H9 (cell line): Measurements from ENCODE around the gene GLS. TPM values are rescaled to one million over a fixed set of nuclear protein-coding genes. Genes with fewer than 3 reads are reported as not detected.
A peak's percentile ranks its signal among the peaks of the same experiment; 100 is the strongest.

Experiments
- DNase-seq: peaks from one replicate; pipeline ENCODE4 v3.0.0-alpha.2; 2017
- H2AFZ ChIP-seq: one replicate; pipeline ENCODE4 v1.6.1; 2013; ENCODE audit warnings: mild to moderate bottlenecking, low read length, control low read depth, moderate library complexity
- H2AK5ac ChIP-seq: 2 replicates; pipeline ENCODE4 v1.6.1; 2013; ENCODE audit warnings: low read length, control low read depth, mixed read lengths; ENCODE audit not compliant: insufficient read length
- H2BK120ac ChIP-seq: one replicate; pipeline ENCODE4 v1.6.1; 2013; ENCODE audit warnings: low read depth, mild to moderate bottlenecking, low read length, control low read depth, inconsistent platforms; ENCODE audit not compliant: poor library complexity, severe bottlenecking
- H2BK12ac ChIP-seq: 2 replicates; pipeline ENCODE4 v1.6.1; 2013; ENCODE audit warnings: low read length, control low read depth, mixed read lengths, low read depth; ENCODE audit not compliant: insufficient read length
- H2BK15ac ChIP-seq: 2 replicates; pipeline ENCODE4 v1.6.1; 2013; ENCODE audit warnings: low read depth, low read length, control low read depth
- H2BK20ac ChIP-seq: one replicate; pipeline ENCODE4 v1.6.1; 2013; ENCODE audit warnings: low read depth, mild to moderate bottlenecking, low read length, control low read depth, inconsistent platforms; ENCODE audit not compliant: poor library complexity, severe bottlenecking
- H2BK5ac ChIP-seq: 2 replicates; pipeline ENCODE4 v1.6.1; 2013; ENCODE audit warnings: low read length, control low read depth, mixed read lengths; ENCODE audit not compliant: insufficient read length
- H3K14ac ChIP-seq: 2 replicates; pipeline ENCODE4 v1.6.1; 2013; ENCODE audit warnings: low read length, control low read depth; ENCODE audit not compliant: insufficient read depth
- H3K18ac ChIP-seq: 2 replicates; pipeline ENCODE4 v1.6.1; 2013; ENCODE audit warnings: low read depth, mild to moderate bottlenecking, mixed read lengths, low read length, control low read depth; ENCODE audit not compliant: insufficient read length
- H3K23ac ChIP-seq: 2 replicates; pipeline ENCODE4 v1.6.1; 2013; ENCODE audit warnings: low read length, control low read depth, mixed read lengths, low read depth; ENCODE audit not compliant: insufficient read length
- H3K23me2 ChIP-seq: 2 replicates; pipeline ENCODE4 v1.6.1; 2013; ENCODE audit warnings: low read depth, mild to moderate bottlenecking, mixed read lengths, low read length, control low read depth; ENCODE audit not compliant: insufficient read length, poor library complexity, severe bottlenecking
- H3K27ac ChIP-seq: 2 replicates; pipeline ENCODE4 v1.5.1; 2013; ENCODE audit warnings: low read length, control low read depth, mixed read lengths, low read depth; ENCODE audit not compliant: insufficient read length
- H3K27me3 ChIP-seq: 2 replicates; pipeline ENCODE4 v1.6.1; 2013; ENCODE audit warnings: low read length, control low read depth, inconsistent platforms; ENCODE audit not compliant: insufficient read depth
- H3K4ac ChIP-seq: 2 replicates; pipeline ENCODE4 v1.6.1; 2013; ENCODE audit warnings: low read depth, mild to moderate bottlenecking, control low read depth, inconsistent platforms, low read length, moderate library complexity
- H3K4me1 ChIP-seq: 2 replicates; pipeline ENCODE4 v1.6.1; 2013; ENCODE audit warnings: low read length, control low read depth, inconsistent platforms; ENCODE audit not compliant: insufficient read depth
- H3K4me2 ChIP-seq: 2 replicates; pipeline ENCODE4 v1.6.1; 2013; ENCODE audit warnings: low read length, control low read depth, mixed read lengths; ENCODE audit not compliant: insufficient read length, insufficient read depth
- H3K56ac ChIP-seq: 2 replicates; pipeline ENCODE4 v1.6.1; 2013; ENCODE audit warnings: low read depth, mild to moderate bottlenecking, mixed read lengths, low read length, control low read depth; ENCODE audit not compliant: insufficient read length
- H3K79me1 ChIP-seq: 2 replicates; pipeline ENCODE4 v1.6.1; 2013; ENCODE audit warnings: low read depth, mild to moderate bottlenecking, moderate library complexity, low read length, control low read depth, inconsistent platforms; ENCODE audit not compliant: insufficient read depth, poor library complexity, severe bottlenecking
- H3K79me2 ChIP-seq: 2 replicates; pipeline ENCODE4 v1.6.1; 2013; ENCODE audit warnings: low read length, control low read depth, inconsistent platforms; ENCODE audit not compliant: insufficient read depth
- H3K9ac ChIP-seq: 2 replicates; pipeline ENCODE4 v1.6.1; 2013; ENCODE audit warnings: low read length, control low read depth, mixed read lengths; ENCODE audit not compliant: insufficient read length; ENCODE audit errors: extremely low read depth
- H3K9me3 ChIP-seq: one replicate; pipeline ENCODE4 v1.6.1; 2013; ENCODE audit warnings: low read depth, low read length, inconsistent platforms; ENCODE audit not compliant: control insufficient read depth
- H3T11ph ChIP-seq: one replicate; pipeline ENCODE4 v1.6.1; 2013; ENCODE audit warnings: mild to moderate bottlenecking, low read length, control low read depth, inconsistent platforms
- H4K20me1 ChIP-seq: one replicate; pipeline ENCODE4 v1.6.1; 2013; ENCODE audit not compliant: control insufficient read depth, insufficient read length, insufficient read depth
- H4K5ac ChIP-seq: 2 replicates; pipeline ENCODE4 v1.6.1; 2013; ENCODE audit warnings: low read depth, mild to moderate bottlenecking, mixed read lengths, low read length, control low read depth; ENCODE audit not compliant: insufficient read length
- H4K8ac ChIP-seq: replicated peaks from 2 replicates; pipeline ENCODE4 v1.6.1; 2013; ENCODE audit warnings: low read length, control low read depth, mixed read lengths, low read depth; ENCODE audit not compliant: insufficient read length
- H4K91ac ChIP-seq: 2 replicates; pipeline ENCODE4 v1.6.1; 2013; ENCODE audit warnings: low read depth, mild to moderate bottlenecking, moderate library complexity, mixed read lengths, low read length, control low read depth; ENCODE audit not compliant: insufficient read length
- H3K27ac Mint-ChIP-seq, 3 experiments: 2 replicates in 2 of 3; 3 replicates in 1 of 3; pipeline ENCODE4 v1.8.0; 2020 to 2021; ENCODE audit warnings: mixed read lengths in 3 of 3, mild to moderate bottlenecking in 1 of 3, moderate library complexity in 1 of 3
- H3K27me3 Mint-ChIP-seq: 2 replicates; pipeline ENCODE4 v1.8.0; 2021; ENCODE audit warnings: low read depth, mild to moderate bottlenecking, moderate library complexity, mixed read lengths
- H3K36me3 Mint-ChIP-seq, 3 experiments: 2 replicates in 2 of 3; 3 replicates in 1 of 3; pipeline ENCODE4 v1.8.0; 2020 to 2021; ENCODE audit warnings: low read depth in 3 of 3, mixed read lengths in 3 of 3; ENCODE audit not compliant: insufficient read depth in 1 of 3
- H3K4me1 Mint-ChIP-seq, 2 experiments: 2 replicates each; pipeline ENCODE4 v1.8.0; 2020; ENCODE audit warnings: mixed read lengths in 2 of 2
- H3K4me3 Mint-ChIP-seq, 2 experiments: 2 replicates in 1 of 2; 3 replicates in 1 of 2; pipeline ENCODE4 v1.8.0; 2020 to 2021; ENCODE audit warnings: mild to moderate bottlenecking in 2 of 2, mixed read lengths in 2 of 2, moderate library complexity in 1 of 2
- H3K9me3 Mint-ChIP-seq, 2 experiments: 2 replicates in 1 of 2; 3 replicates in 1 of 2; pipeline ENCODE4 v1.8.0; 2020; ENCODE audit warnings: mild to moderate bottlenecking in 2 of 2, mixed read lengths in 2 of 2, moderate library complexity in 1 of 2
- CTCF ChIP-seq: fragments of 200-600 bp; sonication (generic); conservative IDR thresholded peaks from 3 replicates; pipeline ENCODE4 v1.8.0; 2021; ENCODE audit warnings: antibody characterized with exemption, mild to moderate bottlenecking
- WGBS: extraction: QIAGEN DNeasy Blood & Tissue Kit; methylation state at CpG from one replicate; pipeline ENCODE4 v1.1.7; 2013; ENCODE audit warnings: missing lambda C conversion rate, low lambda C conversion rate, mixed read lengths; ENCODE audit not compliant: insufficient read length; ENCODE audit errors: extremely low coverage; 5-methylcytosine and 5-hydroxymethylcytosine counted together
- total RNA-seq: library from RNA; stranded (reverse); gene quantifications from 2 replicates; pipeline ENCODE4 v1.2.1, GENCODE V29; 2021

GLS gene
- total RNA-seq, 1 experiment from 2014 or later: 69.3 TPM

GRCh38 chr2:191003405-191004309 lies 123.0 kb downstream of the GLS start:
- no peaks in the 10 kb centered on the region for H3K4me1 ChIP-seq
- no peak overlapping the region for H2AK5ac ChIP-seq
- no peak overlapping the region for H4K8ac ChIP-seq
- no peak overlapping the region for H3K23ac ChIP-seq
- H3K27me3 ChIP-seq: no peaks in the 10 kb centered on the region
- H3K18ac ChIP-seq: no peak overlapping the region
- no peak overlapping the region for H2BK12ac ChIP-seq
- Mint-ChIP-seq H3K4me1 (no peaks in the 10 kb centered on the region), H3K4me3 (no peak overlapping the region), H3K9me3 (no peaks in the 10 kb centered on the region; a peak in 1 of 5 replicates), H3K36me3 (peaks cover 33 to 89% (median 86%) of the 10 kb centered on the region in 3 experiments), H3K27ac (peak overlapping the region in 1 of 3 experiments; percentile 78; a peak in 1 of 7 replicates), H3K27me3 (no peaks in the 10 kb centered on the region)
- no peak overlapping the region for H3K4me2 ChIP-seq
- no peaks in the 10 kb centered on the region for H3K23me2 ChIP-seq
- TF ChIP-seq CTCF: no peak
- H2AFZ ChIP-seq: no peak overlapping the region
- no peak overlapping the region for H2BK120ac ChIP-seq
- H3K9ac ChIP-seq: no peak overlapping the region
- no peaks in the 10 kb centered on the region for H4K20me1 ChIP-seq
- H3K79me1 ChIP-seq: no peaks in the 10 kb centered on the region
- H3K27ac ChIP-seq: no peak overlapping the region
- H3K79me2 ChIP-seq: no peaks in the 10 kb centered on the region
- no peak overlapping the region for H3K4ac ChIP-seq
- H3K14ac ChIP-seq: no peak overlapping the region
- H3K9me3 ChIP-seq: no peaks in the 10 kb centered on the region
- H2BK20ac ChIP-seq: no peak overlapping the region
- no peak overlapping the region for H2BK5ac ChIP-seq
- no peak overlapping the region for H4K91ac ChIP-seq
- H4K5ac ChIP-seq: no peak overlapping the region
- DNase-seq: no peak
- no CpG with 5 or more reads among the region's 6 CpGs for WGBS
- no peak overlapping the region for H3K56ac ChIP-seq
- H2BK15ac ChIP-seq: no peak overlapping the region
- H3T11ph ChIP-seq: no peak overlapping the region
